Suprapubic skin (tissue), 3 donors: ENCODE measurements around the gene CALCOCO1.

Experiments
- CTCF ChIP-seq, 2 donors: fragments of 200-600 bp in 1 of 2; fragments of 450-650 bp in 1 of 2; sonication (generic) in 1 of 2; IDR thresholded peaks; one replicate each; pipeline ENCODE4 v1.5.1; 2016 to 2019; ENCODE audit warnings: antibody characterized with exemption in 2 of 2, mild to moderate bottlenecking in 1 of 2, moderate library complexity in 1 of 2
- POLR2A ChIP-seq, 2 donors: fragments of 450-650 bp; IDR thresholded peaks; one replicate each; pipeline ENCODE4 v1.6.1; 2017; ENCODE audit warnings: antibody characterized with exemption in 2 of 2, mild to moderate bottlenecking in 2 of 2, moderate library complexity in 2 of 2

DNA sequence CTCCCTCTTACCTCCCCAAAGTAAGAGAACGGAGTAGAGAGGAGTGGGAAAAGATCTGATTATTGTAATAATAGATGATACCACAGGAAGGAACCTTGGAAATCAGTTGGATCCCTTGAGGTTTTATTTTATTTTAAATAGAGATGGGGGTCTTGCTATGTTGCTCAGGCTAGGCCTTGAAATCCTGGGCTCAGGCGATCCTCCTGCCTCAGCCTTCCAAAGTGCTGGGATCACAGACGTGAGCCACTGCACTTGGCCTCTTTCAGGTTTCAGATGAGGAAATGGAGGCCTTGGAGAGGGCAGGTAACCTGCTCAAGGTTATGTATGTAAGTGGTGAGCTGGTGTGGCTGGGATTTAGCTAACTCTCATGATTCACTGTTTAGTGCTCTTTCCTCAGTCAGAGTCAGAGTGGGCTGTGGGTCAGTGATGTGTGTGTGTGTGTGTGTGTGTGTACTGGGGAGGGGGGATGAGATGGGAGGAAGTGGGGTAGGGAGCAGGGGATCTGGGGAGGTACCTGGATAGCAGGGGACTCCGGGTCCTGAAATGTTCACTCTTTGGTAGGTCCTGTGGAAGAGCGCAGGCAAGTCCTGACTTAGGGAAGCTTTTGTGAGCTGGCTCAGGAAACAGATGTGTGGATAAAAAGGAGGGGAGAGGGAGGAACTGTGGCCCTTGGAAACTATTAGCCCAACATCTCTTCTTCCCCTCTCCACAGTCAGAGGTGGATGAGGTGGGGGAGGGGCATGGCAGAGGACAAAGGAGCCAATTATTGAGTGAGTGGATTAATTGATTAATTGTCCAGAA, 29.2 kb upstream of the CALCOCO1 start:
- TF ChIP-seq CTCF (IDR thresholded peaks at IDR 0.05) (no peak), POLR2A (IDR thresholded peaks at IDR 0.05) (no peak)
